HG02623 (cell line): Measurements from ENCODE around the gene MCF2L.

Source experiments
- ATAC-seq: cut with Tn5 transposase; IDR thresholded peaks from one replicate; pipeline ENCODE4 v1.9.1; 2021; ENCODE audit warnings: moderate library complexity; ENCODE audit not compliant: unreplicated experiment

Gene MCF2L

DNA sequence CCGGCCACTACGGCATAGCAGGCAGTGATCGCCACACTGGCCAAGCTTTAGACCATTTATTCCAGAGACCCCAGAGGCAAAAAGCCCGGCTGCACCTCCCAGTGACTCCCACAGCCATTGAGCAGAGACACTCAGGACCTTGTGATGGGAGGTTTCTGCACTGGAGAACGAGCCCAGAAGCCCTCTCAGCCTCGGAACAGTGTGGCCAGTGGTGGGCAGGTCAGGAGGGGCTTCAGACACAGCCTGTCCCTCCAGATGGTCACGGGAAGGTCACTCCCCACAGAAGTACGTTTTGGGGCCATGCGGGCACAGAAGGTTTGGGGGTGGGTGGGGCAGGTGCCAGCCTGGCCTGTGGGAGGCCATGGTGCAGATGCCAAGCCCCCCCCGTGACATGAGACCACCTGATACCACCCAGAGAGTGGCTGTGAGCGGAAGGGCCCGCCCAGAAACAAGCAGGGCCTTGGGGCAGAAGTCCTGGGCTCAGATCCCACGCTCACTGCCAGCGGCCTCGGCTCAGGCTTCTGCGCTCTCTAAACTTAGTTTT, 153.0 kb downstream of the MCF2L start:
- no peak for ATAC-seq

DNA sequence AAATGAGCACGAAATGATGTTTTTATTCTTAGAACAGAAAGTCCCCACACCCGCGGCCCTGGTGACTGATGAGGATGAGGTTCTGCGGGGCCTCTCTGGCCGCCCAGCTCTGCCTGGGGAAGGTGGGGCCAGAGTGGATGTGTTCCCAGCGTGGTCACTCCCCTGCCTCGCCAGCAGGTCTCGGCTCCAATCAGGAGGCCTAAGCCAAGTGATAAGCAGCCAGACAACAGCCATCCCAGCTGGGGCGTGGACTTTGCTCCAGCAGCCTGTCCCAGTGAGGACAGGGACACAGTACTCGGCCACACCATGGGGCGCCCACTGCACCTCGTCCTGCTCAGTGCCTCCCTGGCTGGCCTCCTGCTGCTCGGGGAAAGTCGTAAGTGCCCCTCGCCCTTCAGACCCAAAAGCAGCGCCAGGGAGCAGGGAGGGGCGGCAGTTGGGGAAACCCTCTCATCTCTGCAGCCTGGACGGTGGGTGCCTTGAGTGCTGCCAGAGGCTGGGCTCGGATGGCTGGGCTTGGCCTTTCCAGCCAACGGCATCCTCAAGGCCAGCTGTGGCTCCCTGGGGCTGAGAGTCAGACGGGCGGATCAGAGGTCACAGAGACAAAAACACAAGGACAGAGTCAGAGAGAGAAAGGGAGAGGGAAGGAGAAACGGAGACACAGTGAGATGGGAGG, 153.7 kb downstream of the MCF2L start, which contains the start of gene F10:
Gene F10, plus strand, starts transcription at position 250 of the 676 bp plus-strand sequence. Its CDS starts 57 bp downstream, at position 307.
- ATAC-seq, result no peak

DNA sequence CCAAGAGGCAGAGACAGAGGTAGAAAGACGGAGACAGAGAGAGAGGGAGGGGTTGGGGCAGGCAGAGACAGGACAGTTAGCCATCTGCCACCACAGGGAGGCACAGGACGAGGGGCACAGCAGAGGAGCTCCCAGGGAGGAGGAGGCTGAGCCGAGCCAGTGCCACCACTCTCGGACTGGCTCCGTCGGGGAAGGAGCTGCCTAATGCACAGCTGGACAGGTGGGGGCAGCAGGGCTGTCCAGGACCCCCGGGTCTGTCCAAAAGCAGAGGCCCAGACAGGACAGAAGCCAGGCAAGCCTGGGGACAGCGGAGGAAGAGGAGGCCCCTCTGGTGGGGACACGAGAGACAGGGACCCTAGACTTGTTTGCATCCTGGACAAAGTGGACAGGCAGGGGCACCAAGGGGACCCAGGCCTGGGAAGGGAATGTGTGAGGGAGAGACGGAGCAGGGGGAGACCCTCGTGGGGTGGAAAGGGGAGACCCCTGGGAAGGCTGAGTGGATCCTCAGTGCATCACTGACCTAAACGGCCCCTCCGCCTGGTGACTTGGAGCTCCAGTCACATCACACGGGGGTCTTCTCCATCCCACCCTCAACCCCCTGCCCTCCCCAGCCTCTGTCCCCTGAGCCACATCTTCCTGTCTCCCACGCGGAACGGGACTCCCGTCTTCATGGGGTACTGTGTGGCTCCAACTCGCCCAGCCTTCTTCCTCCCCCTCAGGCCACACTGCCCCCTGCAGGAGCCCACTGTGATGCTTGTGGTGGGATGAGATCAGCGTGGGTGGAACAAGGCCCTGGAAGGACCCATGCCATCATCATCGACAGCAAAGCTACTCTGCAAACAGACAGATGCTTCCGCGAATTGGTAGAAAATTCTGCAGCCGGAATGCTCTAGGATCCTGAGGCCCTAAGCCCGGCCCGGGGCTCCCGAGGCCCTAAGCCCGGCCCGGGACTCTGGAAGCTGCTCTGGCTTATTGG, 154.5 kb downstream of the MCF2L start:
- no peak for ATAC-seq

DNA sequence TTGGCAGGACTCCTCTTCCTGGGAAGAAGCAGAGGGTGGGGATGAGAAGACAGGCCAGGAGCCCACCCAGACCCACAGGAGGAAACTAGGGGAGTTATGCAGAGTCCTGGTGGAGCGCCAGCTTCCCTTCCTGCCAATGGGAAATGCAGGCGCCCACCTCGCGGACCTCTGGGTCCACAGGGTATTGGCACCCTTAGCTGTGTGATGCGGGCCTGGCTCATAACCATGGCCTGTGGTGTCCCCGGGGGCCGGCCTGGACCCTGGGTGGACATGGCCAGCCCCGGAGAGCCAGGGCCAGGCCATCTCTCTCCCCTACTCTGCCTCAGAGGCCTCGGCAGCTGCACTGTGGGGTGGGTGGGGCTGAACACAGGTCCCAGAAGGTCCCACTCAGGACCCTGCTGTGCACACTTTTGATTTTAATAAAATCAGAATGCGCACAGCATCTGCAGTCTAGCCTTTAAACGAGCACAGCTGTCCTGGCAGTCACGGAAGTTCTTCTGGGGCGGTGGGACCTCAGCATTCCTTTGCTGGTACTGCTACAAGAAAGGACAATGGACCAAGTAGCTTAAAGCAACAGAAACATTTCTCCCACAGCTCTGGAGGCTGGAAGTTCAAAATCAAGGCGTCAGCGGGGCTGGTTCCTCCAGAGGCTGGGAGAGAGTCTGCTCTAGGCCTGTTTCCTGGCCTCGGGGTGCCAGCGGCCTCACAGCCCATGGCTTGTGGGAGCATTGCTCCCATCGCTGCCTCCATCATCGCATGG, 155.4 kb downstream of the MCF2L start:
- ATAC-seq, result no peak

DNA sequence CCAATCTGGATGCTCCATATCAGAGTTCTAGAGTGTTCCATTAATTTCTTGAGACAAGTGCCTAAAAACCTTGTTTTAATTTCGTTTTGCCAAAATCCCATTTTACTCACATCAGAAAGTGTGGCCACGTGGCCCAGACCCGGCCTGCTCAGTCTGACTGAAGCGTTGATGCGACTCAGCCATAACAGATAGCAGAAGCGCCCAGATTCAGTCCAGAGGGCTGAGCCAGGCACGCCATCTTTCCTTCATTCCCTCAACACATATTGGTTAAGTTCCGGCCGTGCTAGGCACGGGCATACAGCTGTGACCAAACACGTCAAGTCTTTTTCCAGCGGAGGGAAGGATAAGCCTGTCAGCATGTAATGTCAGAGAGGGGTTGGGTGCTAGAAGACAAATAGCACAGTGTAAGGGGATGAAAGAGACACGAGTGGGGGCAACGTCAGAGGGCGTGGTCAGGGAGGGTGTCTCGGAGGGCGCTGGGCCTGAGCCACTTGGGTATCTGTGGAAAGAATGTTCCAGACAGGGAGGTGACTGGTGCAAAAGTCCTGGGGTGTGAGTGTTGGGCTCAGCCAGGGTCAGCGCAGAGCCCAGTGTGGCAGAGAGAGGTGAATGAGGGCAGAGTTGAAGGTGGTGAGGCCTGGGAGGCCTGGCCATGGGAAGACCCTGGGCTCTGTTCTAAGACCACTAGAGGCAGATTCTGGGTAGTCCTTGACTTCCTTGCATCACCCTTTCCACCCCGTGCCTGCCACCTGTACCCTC, 156.7 kb downstream of the MCF2L start:
- no peak for ATAC-seq

DNA sequence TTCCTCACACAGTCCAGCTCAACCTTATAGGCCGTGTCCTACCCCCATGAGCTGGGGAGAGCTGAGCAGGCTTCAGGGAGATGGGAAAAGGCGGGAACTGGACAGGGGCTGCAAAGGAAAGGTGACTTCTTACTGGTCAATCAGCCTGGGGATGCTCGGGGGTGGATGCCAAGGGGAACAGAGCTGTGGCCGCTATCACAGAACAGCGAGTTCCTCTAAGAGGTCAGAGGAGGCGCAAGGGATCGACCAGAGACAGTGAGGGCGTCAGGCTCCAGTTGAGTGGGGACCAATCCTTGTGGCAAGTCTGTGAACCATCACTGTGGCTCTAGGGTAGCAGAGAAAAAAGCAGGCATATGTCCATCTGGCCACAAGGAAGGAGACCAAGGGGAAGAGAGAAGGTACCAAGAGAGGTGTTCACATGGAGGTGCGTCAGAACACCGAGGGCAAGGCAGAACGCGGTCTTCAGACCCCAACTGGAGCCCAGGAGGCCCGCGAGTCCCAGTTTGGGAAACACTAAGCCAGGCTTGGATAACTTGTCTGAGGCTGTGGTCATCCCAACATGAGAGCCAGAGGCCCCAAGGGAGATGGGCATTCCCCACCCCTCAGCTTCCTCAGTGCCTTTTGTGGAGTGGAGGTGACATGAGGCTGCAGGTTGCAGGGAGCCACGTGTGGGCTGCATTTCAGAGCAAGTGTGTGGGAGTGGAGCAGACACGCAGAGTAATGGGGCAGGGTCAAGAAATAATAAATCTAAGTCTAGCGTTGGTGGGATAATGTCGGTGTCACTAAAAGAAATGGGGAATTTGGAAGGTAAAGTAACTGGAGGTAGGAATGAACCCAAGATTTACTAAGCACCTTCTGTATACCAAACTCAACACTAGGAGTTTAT, 157.5 kb downstream of the MCF2L start:
- no peak for ATAC-seq

DNA sequence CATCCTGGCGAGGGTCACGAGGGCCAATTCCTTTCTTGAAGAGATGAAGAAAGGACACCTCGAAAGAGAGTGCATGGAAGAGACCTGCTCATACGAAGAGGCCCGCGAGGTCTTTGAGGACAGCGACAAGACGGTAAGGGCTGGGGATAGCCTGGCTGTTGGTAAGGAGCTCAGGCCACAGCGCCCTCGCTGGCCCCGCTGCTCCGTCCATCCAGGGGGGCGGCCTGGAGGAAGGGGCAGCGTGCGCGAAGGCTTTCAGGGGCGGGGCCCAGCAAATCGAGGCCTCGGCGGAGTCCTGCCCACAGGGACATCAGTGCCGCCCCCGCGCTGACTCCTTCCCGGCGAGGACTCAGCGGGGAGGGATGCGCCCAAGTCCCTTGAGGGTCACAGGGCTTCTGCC, 160.5 kb downstream of the MCF2L start:
- no peak for ATAC-seq

DNA sequence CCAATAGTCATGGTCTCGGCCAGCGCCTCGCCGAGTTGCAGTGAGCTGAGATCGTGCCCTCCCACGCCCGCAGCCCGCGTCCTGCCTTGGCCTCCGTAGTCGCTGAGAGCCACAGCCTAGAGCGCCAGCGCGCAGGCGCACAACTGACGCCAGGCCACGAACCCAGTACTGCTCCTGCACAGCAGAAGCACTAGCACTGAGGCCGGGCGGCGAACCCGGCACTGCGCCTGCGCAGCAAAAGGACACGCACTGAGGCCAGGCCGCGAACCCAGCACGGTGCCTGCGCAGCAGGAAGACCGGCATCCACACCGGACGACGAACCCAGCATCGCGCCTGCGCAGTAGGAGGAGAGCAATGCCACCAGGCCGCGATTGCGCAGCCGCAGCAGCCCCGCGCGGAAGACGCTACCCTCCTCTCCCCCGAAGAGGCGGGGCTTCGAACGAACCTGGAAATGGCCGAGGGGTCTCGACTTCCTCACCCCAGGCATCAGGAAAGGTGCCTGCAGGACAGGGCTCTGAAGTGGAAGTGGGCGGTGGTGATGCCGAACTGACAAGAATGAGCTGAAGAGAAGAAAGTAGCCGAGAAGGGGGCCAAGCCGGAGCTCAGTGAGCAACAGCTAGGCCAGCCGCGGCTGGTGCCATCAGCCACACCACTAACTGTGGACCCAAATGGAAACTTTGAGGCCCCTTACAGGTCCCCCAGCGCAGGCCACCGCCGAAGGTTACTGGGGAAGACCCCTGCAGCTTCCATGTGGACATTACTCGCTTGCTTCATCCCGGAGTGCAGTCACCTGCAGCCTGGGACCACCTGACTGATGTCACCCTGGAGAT, 161.1 kb downstream of the MCF2L start:
- ATAC-seq, result no peak

DNA sequence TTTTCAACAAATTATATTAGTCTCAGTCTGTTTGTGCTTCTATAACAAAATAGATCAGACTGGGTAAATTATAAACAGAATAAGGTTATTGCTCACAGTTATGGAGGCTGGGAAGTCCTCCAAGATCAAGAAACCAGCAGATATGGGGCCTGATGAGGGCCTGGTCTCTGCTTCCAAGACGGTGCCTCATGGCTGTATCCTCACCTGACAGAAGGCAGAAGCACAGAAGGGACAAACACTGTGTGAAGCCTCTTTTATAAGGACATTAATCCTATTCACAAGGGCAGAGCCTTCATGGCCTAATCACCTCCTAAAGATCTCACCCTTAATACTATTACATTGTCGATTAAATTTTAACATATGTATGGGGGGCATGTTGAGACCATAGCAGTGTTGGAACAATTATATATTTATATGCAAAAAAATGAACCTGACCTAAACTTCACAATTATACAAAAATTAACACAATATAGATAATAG, 166.3 kb downstream of the MCF2L start:
- ATAC-seq, result no peak

DNA sequence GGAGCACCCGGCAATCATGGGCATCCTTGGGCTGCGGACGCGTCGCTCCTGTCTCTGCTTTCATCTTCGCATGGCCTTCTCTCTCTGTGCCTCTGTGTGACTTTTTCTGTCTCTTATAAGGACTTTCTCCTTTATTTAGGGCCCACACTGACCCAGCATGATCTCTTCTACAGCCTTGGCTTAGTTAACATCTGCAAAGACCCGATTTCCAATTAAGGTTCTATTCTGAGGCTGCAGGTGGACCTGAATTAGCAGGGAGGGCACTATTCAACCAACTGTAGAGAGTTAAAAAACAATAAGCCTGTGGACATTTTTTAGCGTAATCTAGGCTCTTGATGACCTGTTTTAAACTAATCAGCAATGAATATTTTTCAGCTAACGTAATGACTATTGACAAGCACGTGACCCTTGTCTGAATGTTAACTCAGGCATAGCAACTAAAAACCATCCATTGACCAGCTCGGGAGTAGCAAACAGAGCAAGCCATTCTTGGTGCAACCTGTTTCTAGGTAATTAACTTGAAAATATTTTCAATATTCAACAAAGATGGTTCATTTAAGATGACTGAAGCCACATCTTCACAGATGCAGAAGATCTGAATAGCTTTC, 168.8 kb downstream of the MCF2L start:
- ATAC-seq, result no peak

DNA sequence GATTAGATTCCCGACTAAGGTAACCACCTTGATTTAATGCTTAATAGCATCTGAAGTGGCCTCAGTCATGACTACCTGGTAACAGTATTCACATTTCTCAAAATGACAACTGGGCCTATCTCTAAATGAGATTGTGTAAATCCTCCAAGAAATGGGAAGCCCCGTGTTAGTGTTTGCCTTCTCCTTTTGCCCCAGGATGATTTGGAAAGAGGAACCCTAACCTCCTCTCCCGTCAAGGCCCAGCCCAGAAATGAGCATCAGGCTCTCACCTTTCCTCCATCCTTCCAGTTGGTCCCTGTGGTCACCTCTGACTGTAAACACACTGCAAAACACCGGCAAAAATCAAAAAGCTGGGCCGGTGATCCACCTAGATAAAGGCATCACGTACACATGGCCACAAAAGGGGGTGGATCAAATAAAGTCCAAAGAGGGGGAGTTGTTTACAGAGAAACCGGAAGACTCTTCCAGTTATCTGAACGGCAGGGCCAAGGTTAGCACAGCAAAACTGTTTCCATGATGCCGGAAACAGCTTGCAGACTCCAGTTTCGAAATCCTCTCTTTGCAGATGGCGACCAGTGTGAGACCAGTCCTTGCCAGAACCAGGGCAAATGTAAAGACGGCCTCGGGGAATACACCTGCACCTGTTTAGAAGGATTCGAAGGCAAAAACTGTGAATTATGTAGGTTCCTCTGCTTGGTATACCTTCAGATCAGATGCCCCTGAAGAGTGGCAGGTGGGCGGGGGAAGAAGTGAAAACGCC, 170.0 kb downstream of the MCF2L start:
- ATAC-seq, result no peak

DNA sequence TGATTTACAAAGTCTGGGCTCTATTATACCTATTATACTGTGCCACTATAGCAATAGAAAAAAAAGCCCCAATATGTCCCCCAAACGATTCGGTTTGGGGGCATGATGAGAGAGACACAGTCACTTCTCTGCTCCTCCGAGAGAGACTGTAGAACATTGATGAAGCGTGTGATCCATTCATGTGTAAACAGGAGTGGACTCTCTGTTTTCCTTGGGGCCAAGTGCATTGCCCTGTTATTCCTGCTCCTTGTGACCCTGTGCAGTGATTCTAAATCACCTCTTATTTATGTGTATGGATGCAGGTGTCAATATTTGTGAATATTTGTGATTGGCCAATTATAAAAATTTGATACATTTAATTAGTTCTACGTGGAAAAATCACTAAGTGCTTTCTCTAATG, 170.6 kb downstream of the MCF2L start:
- no peak for ATAC-seq

DNA sequence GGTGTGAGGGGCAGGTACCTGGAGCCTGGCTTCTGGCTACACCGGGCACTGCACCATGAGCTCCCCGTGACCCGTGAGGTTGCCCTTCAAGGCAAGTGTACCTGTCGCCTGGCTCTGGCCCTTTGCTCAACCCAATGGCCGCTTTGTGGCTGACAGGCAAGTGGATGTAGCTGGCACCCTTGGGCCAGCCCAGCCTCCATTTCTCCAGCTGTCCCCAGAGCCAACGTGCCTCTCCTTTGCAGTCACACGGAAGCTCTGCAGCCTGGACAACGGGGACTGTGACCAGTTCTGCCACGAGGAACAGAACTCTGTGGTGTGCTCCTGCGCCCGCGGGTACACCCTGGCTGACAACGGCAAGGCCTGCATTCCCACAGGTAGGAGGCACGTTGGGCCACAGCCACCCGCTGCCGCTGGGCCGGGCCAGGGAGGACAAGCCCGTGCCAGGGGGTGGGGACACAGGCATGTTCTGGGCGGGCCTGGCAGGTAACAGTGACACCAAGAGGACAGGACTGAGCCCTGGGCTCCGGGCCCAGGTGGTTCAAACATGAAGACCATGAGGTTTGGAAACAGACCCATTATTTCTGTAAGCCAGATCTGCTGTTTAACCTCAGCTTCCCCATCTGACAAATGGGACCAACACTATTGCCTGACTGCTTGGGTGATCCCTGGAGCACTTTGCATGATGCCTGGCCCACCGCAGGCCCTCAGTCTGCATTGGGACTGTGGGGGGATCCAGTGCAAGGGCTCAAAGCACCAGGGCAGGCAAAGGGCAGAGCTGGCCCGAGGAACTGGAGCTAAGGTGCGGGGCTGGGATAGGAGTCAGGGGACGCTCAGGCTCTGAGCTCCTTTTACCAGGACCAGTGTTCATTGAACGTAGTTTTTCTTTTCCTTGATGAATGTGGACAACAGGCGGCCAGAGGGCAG, 171.9 kb downstream of the MCF2L start:
- ATAC-seq, result no peak

DNA sequence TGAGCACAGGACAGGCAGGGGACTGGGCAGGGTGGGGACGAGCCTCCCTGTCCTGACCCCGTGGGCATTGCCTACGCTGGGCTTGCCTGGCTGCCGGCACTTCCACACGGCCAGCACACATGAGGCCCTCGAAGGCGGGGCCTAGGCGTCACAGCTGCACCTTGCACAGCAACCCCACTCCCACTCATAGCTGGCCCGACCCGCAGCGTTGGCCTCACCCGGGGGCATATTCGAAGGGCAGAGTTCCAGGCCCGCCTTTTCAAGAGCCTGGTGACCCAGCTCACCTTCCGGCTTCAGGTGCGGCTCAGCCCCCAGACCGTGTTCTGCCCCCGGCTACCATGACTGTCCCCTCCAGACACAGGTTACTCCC, 172.6 kb downstream of the MCF2L start:
- ATAC-seq, result no peak

DNA sequence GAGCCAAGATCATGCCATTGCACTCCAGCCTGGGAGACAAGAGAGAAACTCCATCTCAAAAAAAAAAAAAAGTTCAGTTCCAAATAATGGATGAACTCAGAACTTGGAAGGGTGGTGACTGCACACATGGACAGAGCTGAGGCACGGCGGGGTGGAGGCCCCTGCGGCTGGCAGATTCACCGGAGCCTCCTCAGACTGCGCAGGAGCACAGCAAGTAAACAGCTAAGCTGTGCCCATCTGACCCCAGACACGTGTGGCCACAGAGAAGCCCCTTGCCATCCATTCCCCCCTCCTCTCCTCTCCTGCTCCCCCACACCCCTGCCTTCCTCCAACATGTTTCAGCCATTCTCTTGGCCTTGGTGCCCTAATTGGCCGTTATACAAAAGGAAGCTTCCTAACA, 173.9 kb downstream of the MCF2L start:
- ATAC-seq, result no peak
